Type B pancreatic cell (in vitro differentiated cells): Measurements from ENCODE around the gene IMMP2L. TPM values are rescaled to one million over a fixed set of nuclear protein-coding genes. Genes with fewer than 3 reads are reported as not detected.

Experiments used
- DNase-seq: peaks from one replicate; pipeline ENCODE4 v3.0.0; 2021; ENCODE audit warnings: mixed read lengths; ENCODE audit not compliant: unreplicated experiment; ENCODE audit errors: extremely low spot score
- H3K27ac Mint-ChIP-seq: 2 replicates; pipeline ENCODE4 v1.8.0; 2021; ENCODE audit warnings: mild to moderate bottlenecking, mixed read lengths
- H3K27me3 Mint-ChIP-seq: 2 replicates; pipeline ENCODE4 v1.8.0; 2021; ENCODE audit warnings: mixed read lengths
- H3K36me3 Mint-ChIP-seq: 2 replicates; pipeline ENCODE4 v1.8.0; 2021; ENCODE audit warnings: mixed read lengths
- H3K4me1 Mint-ChIP-seq: one replicate; pipeline ENCODE4 v1.8.0; 2021; ENCODE audit warnings: mixed read lengths; ENCODE audit not compliant: unreplicated experiment
- H3K4me3 Mint-ChIP-seq: 2 replicates; pipeline ENCODE4 v1.8.0; 2021; ENCODE audit warnings: mild to moderate bottlenecking, mixed read lengths
- H3K9me3 Mint-ChIP-seq: 2 replicates; pipeline ENCODE4 v1.8.0; 2021; ENCODE audit warnings: mixed read lengths
- total RNA-seq: library from RNA; stranded (reverse); gene quantifications from 2 replicates; pipeline ENCODE4 v1.2.1, GENCODE V29; 2021; ENCODE audit warnings: low replicate concordance
- TF ChIP-seq, protein P1 (sequence below): fragments of 200-600 bp; sonication (generic); conservative IDR thresholded peaks from 2 replicates; pipeline ENCODE4 v1.5.0; 2021; ENCODE audit warnings: antibody characterized with exemption, mild to moderate bottlenecking

IMMP2L gene
- total RNA-seq, 1 donor from 2014 or later = 23.0 TPM

DNA sequence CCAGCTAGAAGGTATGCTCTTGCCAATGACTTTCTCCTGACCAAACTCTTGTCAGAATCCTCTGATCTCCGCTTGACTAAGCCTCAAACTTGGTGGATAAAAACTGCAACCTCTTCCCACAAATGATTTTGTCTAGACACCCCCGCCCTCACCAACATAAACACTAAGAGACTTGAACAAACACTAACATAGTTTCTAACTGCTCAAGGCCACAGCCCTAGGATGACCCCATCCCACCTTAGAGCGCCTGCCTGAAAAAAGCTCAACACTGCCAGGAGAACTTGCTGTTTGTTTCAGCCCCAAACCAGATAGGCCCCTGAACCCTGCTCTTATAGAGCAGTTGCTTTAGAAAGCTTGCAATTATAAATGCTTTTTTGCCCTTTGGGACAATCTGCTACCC is 399.6 kb downstream of the IMMP2L start:
- Mint-ChIP-seq H3K9me3 (no peaks in the 10 kb centered on the region), H3K4me3 (no peak overlapping the region), H3K4me1 (no peaks in the 10 kb centered on the region), H3K36me3 (no peaks in the 10 kb centered on the region), H3K27ac (no peak overlapping the region), H3K27me3 (no peaks in the 10 kb centered on the region)
- TF ChIP-seq, protein P1, sequence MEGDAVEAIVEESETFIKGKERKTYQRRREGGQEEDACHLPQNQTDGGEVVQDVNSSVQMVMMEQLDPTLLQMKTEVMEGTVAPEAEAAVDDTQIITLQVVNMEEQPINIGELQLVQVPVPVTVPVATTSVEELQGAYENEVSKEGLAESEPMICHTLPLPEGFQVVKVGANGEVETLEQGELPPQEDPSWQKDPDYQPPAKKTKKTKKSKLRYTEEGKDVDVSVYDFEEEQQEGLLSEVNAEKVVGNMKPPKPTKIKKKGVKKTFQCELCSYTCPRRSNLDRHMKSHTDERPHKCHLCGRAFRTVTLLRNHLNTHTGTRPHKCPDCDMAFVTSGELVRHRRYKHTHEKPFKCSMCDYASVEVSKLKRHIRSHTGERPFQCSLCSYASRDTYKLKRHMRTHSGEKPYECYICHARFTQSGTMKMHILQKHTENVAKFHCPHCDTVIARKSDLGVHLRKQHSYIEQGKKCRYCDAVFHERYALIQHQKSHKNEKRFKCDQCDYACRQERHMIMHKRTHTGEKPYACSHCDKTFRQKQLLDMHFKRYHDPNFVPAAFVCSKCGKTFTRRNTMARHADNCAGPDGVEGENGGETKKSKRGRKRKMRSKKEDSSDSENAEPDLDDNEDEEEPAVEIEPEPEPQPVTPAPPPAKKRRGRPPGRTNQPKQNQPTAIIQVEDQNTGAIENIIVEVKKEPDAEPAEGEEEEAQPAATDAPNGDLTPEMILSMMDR = no peak
- DNase-seq = no peak

DNA sequence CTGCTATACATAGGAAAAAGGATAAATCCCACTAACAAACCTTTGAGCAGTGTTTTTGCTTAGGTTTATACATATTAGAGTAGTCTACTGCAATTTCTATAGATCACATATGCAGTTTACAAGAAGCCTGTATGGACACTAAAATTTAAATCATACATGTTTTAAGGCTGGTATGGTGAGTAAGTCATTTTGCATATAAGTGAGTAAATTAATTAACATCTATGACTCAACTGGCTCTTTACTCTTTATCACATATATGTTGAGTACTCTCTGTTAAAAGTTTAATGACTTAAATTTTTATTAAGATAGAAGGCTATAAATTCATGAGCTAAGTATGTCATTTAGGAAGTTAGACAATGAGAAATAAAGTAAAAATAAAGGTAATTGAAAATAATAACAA is 402.0 kb downstream of the IMMP2L start:
- DNase-seq = no peak
- Mint-ChIP-seq H3K36me3 (no peaks in the 10 kb centered on the region), H3K9me3 (no peaks in the 10 kb centered on the region), H3K27ac (no peak overlapping the region), H3K4me3 (no peak overlapping the region), H3K27me3 (no peaks in the 10 kb centered on the region), H3K4me1 (no peaks in the 10 kb centered on the region)
- TF ChIP-seq, protein P1 = no peak

DNA sequence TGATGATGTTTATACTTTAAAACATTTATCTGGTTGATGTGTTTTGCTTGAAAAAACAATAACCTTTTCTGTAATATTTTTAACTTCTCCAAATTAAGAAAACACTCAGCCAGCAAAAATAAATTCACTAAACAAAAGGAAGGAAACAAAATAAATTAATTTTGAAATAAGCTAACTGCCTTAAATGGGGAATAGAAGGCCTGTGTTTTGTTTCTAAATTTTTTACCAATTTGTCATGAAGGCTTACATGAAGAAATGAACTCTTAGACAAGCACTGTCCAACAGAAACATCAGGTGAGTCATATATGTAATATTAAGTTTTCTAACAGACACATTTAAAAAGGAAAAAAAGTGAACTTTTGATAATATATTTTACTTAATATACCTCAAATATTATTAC is 402.9 kb downstream of the IMMP2L start:
- Mint-ChIP-seq H3K27me3 (no peaks in the 10 kb centered on the region), H3K4me1 (no peaks in the 10 kb centered on the region), H3K4me3 (no peak overlapping the region), H3K27ac (no peak overlapping the region), H3K9me3 (no peaks in the 10 kb centered on the region), H3K36me3 (no peaks in the 10 kb centered on the region)
- TF ChIP-seq, protein P1 = no peak
- DNase-seq = no peak

DNA sequence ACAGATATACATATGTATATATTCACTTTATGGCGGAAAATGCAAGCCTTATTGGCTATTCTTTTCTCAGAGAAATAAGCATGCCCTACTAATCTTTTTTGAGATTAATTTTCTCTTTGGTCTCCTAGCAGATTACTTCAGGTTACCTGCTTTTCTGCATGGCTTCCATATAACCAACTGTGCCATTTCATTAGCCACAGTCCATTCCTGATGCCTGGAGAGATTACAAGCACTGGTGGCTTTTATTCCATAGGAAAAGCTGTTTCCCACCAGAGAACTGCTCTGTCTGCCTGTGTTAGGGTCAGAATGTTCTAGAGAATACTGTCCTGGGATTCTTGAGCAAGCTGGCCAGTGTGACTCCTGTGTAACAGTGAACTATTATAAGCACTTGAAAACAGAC is 411.6 kb downstream of the IMMP2L start:
- H3K36me3 Mint-ChIP-seq = no peaks in the 10 kb centered on the region
- H3K27me3 Mint-ChIP-seq = no peaks in the 10 kb centered on the region
- no peak overlapping the region for H3K4me3 Mint-ChIP-seq
- no peaks in the 10 kb centered on the region for H3K9me3 Mint-ChIP-seq
- H3K27ac Mint-ChIP-seq = no peak overlapping the region
- no peak for DNase-seq
- TF ChIP-seq, protein P1 = no peak
- H3K4me1 Mint-ChIP-seq = no peaks in the 10 kb centered on the region

DNA sequence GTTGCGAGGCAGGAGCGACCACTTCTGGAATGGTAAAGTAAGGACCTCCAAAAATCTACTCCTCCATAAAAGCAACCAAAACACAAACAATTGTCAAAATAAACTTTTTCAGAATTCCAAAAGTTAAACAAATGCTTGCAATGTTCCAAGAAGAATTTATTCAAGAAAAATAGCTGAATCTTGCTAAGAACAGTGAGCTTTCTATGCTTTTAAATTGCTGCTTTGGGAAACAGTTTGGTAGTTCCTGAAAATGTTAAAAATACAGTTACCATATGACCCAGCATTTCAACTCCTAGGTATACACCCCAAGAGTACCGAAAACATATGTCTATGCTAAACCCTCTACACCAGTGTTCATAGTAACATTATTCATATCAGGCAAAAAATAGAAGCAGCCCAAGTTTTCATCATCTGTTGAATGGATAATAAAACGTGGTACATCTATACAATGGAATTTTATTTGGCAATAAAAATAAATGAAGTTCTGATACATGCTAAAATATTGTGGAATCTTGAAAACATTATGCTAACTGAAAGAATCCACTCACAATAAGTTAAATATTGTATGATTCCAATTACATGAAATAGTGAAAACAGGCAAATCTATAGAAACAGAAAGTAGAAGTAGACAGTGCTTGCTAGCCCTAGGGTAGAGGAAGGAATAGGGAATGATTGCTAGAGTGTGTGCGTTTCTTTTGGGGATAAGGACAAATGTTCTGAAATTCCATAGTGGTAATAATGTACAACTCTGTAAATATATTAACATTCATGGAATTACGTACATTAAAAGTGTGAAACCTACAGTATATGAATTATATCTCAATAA is 414.4 kb downstream of the IMMP2L start:
- Mint-ChIP-seq H3K9me3 (no peaks in the 10 kb centered on the region), H3K4me1 (no peaks in the 10 kb centered on the region), H3K27ac (no peak overlapping the region), H3K27me3 (no peaks in the 10 kb centered on the region), H3K36me3 (no peaks in the 10 kb centered on the region), H3K4me3 (no peak overlapping the region)
- TF ChIP-seq, protein P1 = no peak
- no peak for DNase-seq
